HepG2 (cell line): ENCODE data around the gene ARL16. TPM values are rescaled to one million over a fixed set of nuclear protein-coding genes. Genes with fewer than 3 reads are reported as not detected.

ENCODE experiments used
- ARNT ChIP-seq: fragments of 450-650 bp; IDR thresholded peaks from 2 replicates; pipeline ENCODE4 v1.6.1; 2017
- ERF ChIP-seq: IDR thresholded peaks from 2 replicates; pipeline ENCODE4 v1.6.1; 2018; ENCODE audit warnings: missing biosample characterization, missing genetic modification reagents
- HDAC6 ChIP-seq: fragments of 200-600 bp; sonication (generic); IDR thresholded peaks from 2 replicates; pipeline ENCODE4 v1.7.0; 2017; ENCODE audit warnings: mild to moderate bottlenecking, antibody characterized with exemption, low read length, low read depth
- KLF13 ChIP-seq: sonication (generic); formaldehyde crosslinking; IDR thresholded peaks from 2 replicates; pipeline ENCODE4 v1.4.0; 2020; ENCODE audit warnings: mild to moderate bottlenecking, missing genetic modification reagents
- MED8 ChIP-seq: sonication (generic); formaldehyde crosslinking; IDR thresholded peaks from 2 replicates; pipeline ENCODE4 v1.8.1; 2023; ENCODE audit warnings: mild to moderate bottlenecking, missing genetic modification reagents; ENCODE audit not compliant: insufficient replicate concordance
- MTA3 ChIP-seq: sonication (generic); formaldehyde crosslinking; IDR thresholded peaks from 2 replicates; pipeline ENCODE4 v1.4.0; 2020; ENCODE audit warnings: missing genetic modification reagents
- MXI1 ChIP-seq: IDR thresholded peaks from 3 replicates; pipeline ENCODE4 v1.6.1; 2012; ENCODE audit warnings: low read depth, low read length, inconsistent platforms, borderline replicate concordance
- NFE2L1 ChIP-seq: sonication (generic); formaldehyde crosslinking; IDR thresholded peaks from 2 replicates; pipeline ENCODE4 v1.4.0; 2020; ENCODE audit warnings: missing genetic modification reagents, mild to moderate bottlenecking, borderline replicate concordance
- NFKBIZ ChIP-seq: IDR thresholded peaks from 2 replicates; pipeline ENCODE4 v1.6.1; 2018; ENCODE audit warnings: missing genetic modification reagents, missing compliant biosample characterization
- PRDM10 ChIP-seq: sonication (generic); formaldehyde crosslinking; IDR thresholded peaks from 2 replicates; pipeline ENCODE4 v1.4.0; 2020; ENCODE audit warnings: low read depth, missing genetic modification reagents
- RAD51 ChIP-seq: fragments of 450-650 bp; IDR thresholded peaks from 2 replicates; pipeline ENCODE4 v1.6.1; 2016; ENCODE audit warnings: borderline replicate concordance
- RBAK ChIP-seq: sonication (generic); formaldehyde crosslinking; IDR thresholded peaks from 2 replicates; pipeline ENCODE4 v1.5.1; 2020; ENCODE audit warnings: mild to moderate bottlenecking, missing genetic modification reagents
- RBM22 ChIP-seq: fragments of 200-400 bp; formaldehyde crosslinking; optimal IDR thresholded peaks from 2 replicates; pipeline ENCODE3; 2017; ENCODE audit warnings: mild to moderate bottlenecking, low read length, moderate library complexity
- RFX1 ChIP-seq: fragments of 450-650 bp; IDR thresholded peaks from 2 replicates; pipeline ENCODE4 v1.6.1; 2017
- SKI ChIP-seq: fragments of 450-650 bp; IDR thresholded peaks from one replicate; pipeline ENCODE4 v1.6.1; 2018; ENCODE audit warnings: mild to moderate bottlenecking; ENCODE audit not compliant: partially characterized antibody
- SP1 ChIP-seq, 2 experiments: fragments of 450-650 bp in 1 of 2; sonication (generic) in 1 of 2; formaldehyde crosslinking in 1 of 2; IDR thresholded peaks; 2 replicates each; pipeline versions ENCODE4 v1.4.0 to v1.6.1; 2016 to 2020; ENCODE audit warnings: missing genetic modification reagents in 1 of 2
- TFAP4 ChIP-seq: sonication (generic); IDR thresholded peaks from 2 replicates; pipeline ENCODE4 v1.6.1; 2016; ENCODE audit warnings: low read depth, borderline replicate concordance
- ZBTB8A ChIP-seq: sonication (generic); formaldehyde crosslinking; IDR thresholded peaks from 2 replicates; pipeline ENCODE4 v1.4.0; 2020; ENCODE audit warnings: mild to moderate bottlenecking, low read depth, missing genetic modification reagents, borderline replicate concordance
- ZNF121 ChIP-seq: sonication (generic); formaldehyde crosslinking; IDR thresholded peaks from 2 replicates; pipeline ENCODE4 v1.5.0; 2020; ENCODE audit warnings: mild to moderate bottlenecking, missing genetic modification reagents
- ZNF138 ChIP-seq: sonication (generic); formaldehyde crosslinking; IDR thresholded peaks from 2 replicates; pipeline ENCODE4 v1.5.0; 2020; ENCODE audit warnings: mild to moderate bottlenecking, low read depth, missing genetic modification reagents
- ZNF503 ChIP-seq: sonication (generic); formaldehyde crosslinking; IDR thresholded peaks from 2 replicates; pipeline ENCODE4 v1.4.0; 2020; ENCODE audit warnings: missing genetic modification reagents
- ZNF703 ChIP-seq: sonication (generic); formaldehyde crosslinking; IDR thresholded peaks from 2 replicates; pipeline ENCODE4 v1.5.1; 2020; ENCODE audit warnings: missing genetic modification reagents, mild to moderate bottlenecking, moderate library complexity, borderline replicate concordance
- ZNF782 ChIP-seq: sonication (generic); formaldehyde crosslinking; IDR thresholded peaks from 2 replicates; pipeline ENCODE4 v1.4.0; 2020; ENCODE audit warnings: missing genetic modification reagents, mild to moderate bottlenecking, borderline replicate concordance
- ZNF816 ChIP-seq: sonication (generic); formaldehyde crosslinking; IDR thresholded peaks from 2 replicates; pipeline ENCODE4 v1.8.0; 2022; ENCODE audit warnings: missing genetic modification reagents, mild to moderate bottlenecking, borderline replicate concordance
- polyA plus RNA-seq, 8 experiments: library from polyadenylated mRNA; depleted of rRNA in 3 of 8; stranded (reverse) in 7 of 8; unstranded in 1 of 8; fragments of >200 nt; fragmentation: Illumina TruSeq in 4 of 8; extraction: Trizol in 4 of 8; gene quantifications; 2 replicates each; pipeline versions ENCODE4 v1.2.1 to v1.2.3, GENCODE V29; 2011 to 2016; ENCODE audit warnings: low read depth in 4 of 8, missing spikeins in 1 of 8, mixed read lengths in 1 of 8; ENCODE audit not compliant: insufficient read depth in 1 of 8
- total RNA-seq, 5 experiments: library from RNA; depleted of rRNA; stranded (reverse); fragments of >200 nt; fragmentation: Illumina TruSeq; extraction: Trizol; gene quantifications; 2 replicates each; pipeline ENCODE4 v1.2.3, GENCODE V29; 2016; ENCODE audit warnings: low read depth in 1 of 5

Gene ARL16
- total and polyA plus RNA-seq, 2 of the 13 experiments (the other 11 are each of a cell fraction or from before 2014, with no cell fraction given) = 20.8 to 30.8 TPM

- TF ChIP-seq RBM22 (peak; percentile 41), NFE2L1 (CRISPR knock-in tag) (no peak), ERF (no peak), PRDM10 (no peak), ZNF138 (CRISPR knock-in tag) (no peak), RFX1 (no peak), ZNF703 (CRISPR knock-in tag) (no peak), ZNF121 (no peak), NFKBIZ (CRISPR knock-in tag) (no peak), ZNF782 (CRISPR knock-in tag) (no peak), RAD51 (no peak), KLF13 (CRISPR knock-in tag) (no peak), SP1 (IDR thresholded peaks at IDR 0.05) (no peak), SP1 (CRISPR knock-in tag; IDR thresholded peaks at IDR 0.05) (no peak), ARNT (no peak), HDAC6 (no peak), MXI1 (no peak), ZBTB8A (CRISPR knock-in tag) (no peak), MED8 (peak; percentile 41), SKI (no peak), TFAP4 (no peak), ZNF816 (CRISPR knock-in tag) (no peak), RBAK (no peak), ZNF503 (CRISPR knock-in tag) (no peak), MTA3 (CRISPR knock-in tag) (no peak)
These were observed 17.9 kb upstream of the ARL16 start (continued) for GRCh38 chr17:81701288-81702071.
